Measurements from ENCODE around the gene MDK.

GRCh38 chr11:46366260-46366659, 15.2 kb upstream of the MDK start:
- TF ChIP-seq CTCF (IDR thresholded peaks at IDR 0.05; ENCODE audit: low read length) (no peak), EZH2 (IDR thresholded peaks at IDR 0.05; ENCODE audit: borderline replicate concordance, low read length) (no peak)
